Colonic mucosa (tissue), 4 donors: ENCODE measurements around the gene AMN. TPM values are rescaled to one million over a fixed set of nuclear protein-coding genes. Genes with fewer than 3 reads are reported as not detected.
"Not testable (repeated sequence)": the region's sequence is repeated elsewhere in the genome, so short reads cannot be mapped to it uniquely, and the experiment has no call there.

Source experiments
- DNase-seq: peaks from one replicate; pipeline ENCODE4 v3.0.0-alpha.2; 2020
- H3K27ac ChIP-seq: fragments of 200-600 bp; one replicate; pipeline ENCODE4 v1.8.0; 2021
- H3K27me3 ChIP-seq: fragments of 200-600 bp; one replicate; pipeline ENCODE4 v1.8.0; 2021
- H3K36me3 ChIP-seq: fragments of 200-600 bp; one replicate; pipeline ENCODE4 v1.8.0; 2021
- H3K4me1 ChIP-seq: fragments of 200-600 bp; one replicate; pipeline ENCODE4 v1.8.0; 2021; ENCODE audit warnings: mild to moderate bottlenecking
- H3K4me3 ChIP-seq: fragments of 200-600 bp; one replicate; pipeline ENCODE4 v1.8.0; 2021
- H3K9ac ChIP-seq, 2 donors: one replicate each; pipeline ENCODE4 v1.7.0; 2013; ENCODE audit warnings: control low read depth in 2 of 2, low read depth in 2 of 2, low read length in 2 of 2
- H3K9me3 ChIP-seq: fragments of 200-600 bp; one replicate; pipeline ENCODE4 v1.8.0; 2021
- intact Hi-C: fragments of 100-400 bp; cut with DNase I; formaldehyde crosslinking; loops from one replicate; pipeline ENCODE4 v1.14.1; 2022
- total RNA-seq, 2 donors: library from RNA; stranded (reverse); fragmentation: NEBNext Ultra II Directional in 1 of 2; extraction: Animal tissue kit (Norgen Biotek cat#: 25700) in 1 of 2; gene quantifications; one replicate each; pipeline ENCODE4 v1.2.1, GENCODE V29; 2021
- TF ChIP-seq, protein P1 (sequence below): fragments of 200-600 bp; IDR thresholded peaks from one replicate; pipeline ENCODE4 v1.8.0; 2022; ENCODE audit warnings: antibody characterized with exemption, mild to moderate bottlenecking
- donor health status: healthy.
- donor health status: DM: no; HTN: no; CAD: no.
- donor health status: DM: no; HTN: no; CAD: no.

Gene AMN
- total RNA-seq, 2 donors from 2014 or later: 186 to 239 TPM

DNA sequence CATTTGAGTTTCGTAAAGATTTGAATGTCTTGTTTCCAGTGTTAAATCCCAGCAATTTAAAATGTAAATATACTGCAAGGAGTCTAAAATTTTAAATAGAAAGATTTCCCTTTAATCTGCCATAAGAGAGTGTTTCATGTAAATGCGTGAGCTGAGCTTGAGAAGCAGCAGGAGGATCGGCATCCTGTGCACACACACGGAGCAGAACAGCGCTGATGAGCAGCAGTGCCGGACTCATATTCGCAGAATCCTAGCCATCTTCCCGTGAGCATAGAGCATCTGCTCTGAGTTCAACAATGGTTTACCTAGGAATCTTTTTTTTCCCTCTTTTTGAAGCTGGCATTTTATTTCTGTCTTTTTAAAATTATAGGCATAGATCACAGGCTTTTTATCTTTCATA, 29.8 kb upstream of the AMN start:
- TF ChIP-seq, protein P1, sequence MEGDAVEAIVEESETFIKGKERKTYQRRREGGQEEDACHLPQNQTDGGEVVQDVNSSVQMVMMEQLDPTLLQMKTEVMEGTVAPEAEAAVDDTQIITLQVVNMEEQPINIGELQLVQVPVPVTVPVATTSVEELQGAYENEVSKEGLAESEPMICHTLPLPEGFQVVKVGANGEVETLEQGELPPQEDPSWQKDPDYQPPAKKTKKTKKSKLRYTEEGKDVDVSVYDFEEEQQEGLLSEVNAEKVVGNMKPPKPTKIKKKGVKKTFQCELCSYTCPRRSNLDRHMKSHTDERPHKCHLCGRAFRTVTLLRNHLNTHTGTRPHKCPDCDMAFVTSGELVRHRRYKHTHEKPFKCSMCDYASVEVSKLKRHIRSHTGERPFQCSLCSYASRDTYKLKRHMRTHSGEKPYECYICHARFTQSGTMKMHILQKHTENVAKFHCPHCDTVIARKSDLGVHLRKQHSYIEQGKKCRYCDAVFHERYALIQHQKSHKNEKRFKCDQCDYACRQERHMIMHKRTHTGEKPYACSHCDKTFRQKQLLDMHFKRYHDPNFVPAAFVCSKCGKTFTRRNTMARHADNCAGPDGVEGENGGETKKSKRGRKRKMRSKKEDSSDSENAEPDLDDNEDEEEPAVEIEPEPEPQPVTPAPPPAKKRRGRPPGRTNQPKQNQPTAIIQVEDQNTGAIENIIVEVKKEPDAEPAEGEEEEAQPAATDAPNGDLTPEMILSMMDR: no peak
- Histone ChIP-seq H3K9ac (no peak overlapping the region), H3K27me3 (no peaks in the 10 kb centered on the region), H3K4me1 (no peaks in the 10 kb centered on the region), H3K36me3 (no peaks in the 10 kb centered on the region), H3K27ac (no peak overlapping the region), H3K4me3 (no peak overlapping the region), H3K9me3 (no peaks in the 10 kb centered on the region)
- intact Hi-C loops: no loop called here
- no peak for DNase-seq

DNA sequence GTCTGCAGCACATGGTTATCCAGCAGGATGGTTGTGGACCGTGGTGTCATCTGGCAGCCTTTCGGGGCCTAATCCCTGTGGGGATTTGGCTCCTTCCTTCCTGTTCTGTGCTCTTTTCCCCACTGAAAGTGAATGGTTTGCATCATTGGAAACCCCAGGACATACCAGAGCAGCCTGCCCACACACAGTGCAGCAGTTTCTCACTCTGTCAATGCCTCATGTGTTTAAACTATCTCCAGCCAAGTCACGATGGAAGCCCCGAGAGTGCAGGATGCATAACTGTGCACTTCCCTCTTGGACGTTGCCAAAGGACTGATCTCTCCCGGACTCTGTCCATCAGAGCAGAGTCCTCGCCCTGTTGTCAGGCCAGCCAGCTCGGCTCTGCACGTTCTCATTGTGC, 29.0 kb upstream of the AMN start:
- Histone ChIP-seq H3K27ac (no peak overlapping the region), H3K9ac (no peak overlapping the region), H3K36me3 (no peaks in the 10 kb centered on the region), H3K4me3 (no peak overlapping the region), H3K9me3 (no peaks in the 10 kb centered on the region), H3K4me1 (no peaks in the 10 kb centered on the region), H3K27me3 (no peaks in the 10 kb centered on the region)
- TF ChIP-seq, protein P1: no peak
- intact Hi-C loops: no loop called here
- DNase-seq: peak; percentile 54

DNA sequence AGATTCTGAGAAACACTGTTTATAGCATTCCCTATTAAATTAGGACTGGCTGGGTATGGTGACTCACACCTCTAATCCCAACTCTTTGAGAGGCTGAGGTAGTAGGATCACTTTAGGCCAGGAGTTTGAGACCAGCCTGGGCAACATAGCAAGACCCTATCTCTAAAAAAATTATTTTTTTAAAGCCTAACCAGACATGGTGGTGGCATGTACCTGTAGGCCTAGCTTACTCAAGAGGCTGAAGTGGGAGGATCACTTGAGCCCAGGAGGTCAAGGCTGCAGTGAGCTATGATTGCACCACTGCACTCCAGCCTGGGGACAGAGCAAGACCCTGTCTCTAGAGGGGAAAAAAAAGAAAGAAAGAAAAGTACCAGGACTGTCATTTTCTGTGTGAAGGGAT, 25.7 kb upstream of the AMN start:
- H3K27me3 ChIP-seq, H3K36me3 ChIP-seq, H3K9ac ChIP-seq, intact Hi-C loops, H3K4me3 ChIP-seq, H3K9me3 ChIP-seq, H3K27ac ChIP-seq, H3K4me1 ChIP-seq, DNase-seq: not testable (repeated sequence)

DNA sequence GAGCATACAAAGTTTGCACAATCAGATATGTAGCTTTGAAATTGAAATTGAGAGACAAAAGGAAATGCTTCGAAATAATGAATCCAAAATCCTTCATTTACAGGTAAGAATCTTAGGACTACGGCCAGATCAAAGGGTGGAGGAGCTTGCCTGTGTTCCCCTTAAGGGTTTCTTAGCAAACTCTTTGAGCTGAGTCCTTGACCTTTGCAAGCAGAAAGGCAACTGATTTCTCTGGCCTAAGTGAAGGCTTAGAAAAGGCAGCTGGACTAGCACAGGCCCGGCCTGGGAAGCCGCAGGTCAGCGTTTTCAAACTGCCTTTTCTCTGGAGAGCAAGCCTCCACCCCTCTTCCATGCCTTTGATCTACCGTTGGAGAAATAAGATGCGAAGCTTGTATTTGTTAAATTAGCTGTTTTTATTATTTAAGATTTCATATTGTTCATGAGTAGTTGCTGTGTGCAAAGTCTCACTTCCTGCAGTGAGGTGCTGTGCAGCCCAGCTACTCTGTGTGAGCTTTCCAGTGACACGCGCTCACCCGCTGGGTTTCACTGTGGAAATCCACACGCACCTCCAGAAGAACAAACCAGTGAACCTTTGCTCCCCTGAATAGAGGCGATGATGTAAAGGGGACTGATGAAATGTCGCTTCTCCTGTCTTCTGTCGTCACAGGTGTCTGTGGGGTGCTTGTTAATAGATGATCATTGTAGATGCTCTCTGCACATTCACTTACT, 25.0 kb upstream of the AMN start:
- DNase-seq: no peak
- H3K9ac ChIP-seq: no peak overlapping the region
- TF ChIP-seq, protein P1: no peak
- no peaks in the 10 kb centered on the region for H3K4me1 ChIP-seq
- intact Hi-C loops: no loop called here
- no peaks in the 10 kb centered on the region for H3K27me3 ChIP-seq
- H3K27ac ChIP-seq: no peak overlapping the region
- H3K36me3 ChIP-seq: no peaks in the 10 kb centered on the region
- no peak overlapping the region for H3K4me3 ChIP-seq
- no peaks in the 10 kb centered on the region for H3K9me3 ChIP-seq

DNA sequence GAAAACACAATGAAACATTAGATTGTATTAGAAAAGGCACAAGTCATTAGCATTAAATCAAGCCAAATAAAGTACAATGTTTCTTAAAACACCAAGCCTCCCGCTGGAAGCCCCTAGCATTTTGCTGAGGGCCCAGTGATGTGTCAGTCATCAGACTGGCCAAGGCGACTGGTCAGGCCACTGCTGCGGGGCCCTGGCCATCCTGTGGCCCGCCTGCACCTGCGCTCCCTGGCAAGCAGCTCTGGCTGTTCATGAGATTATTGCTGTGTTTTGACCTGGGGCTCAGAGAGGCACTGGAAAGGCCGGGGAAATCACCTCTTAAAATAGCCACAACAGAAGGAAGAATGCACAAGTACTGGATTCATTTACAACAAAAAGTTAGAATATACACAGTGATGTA, 24.2 kb upstream of the AMN start:
- Histone ChIP-seq H3K27ac (no peak overlapping the region), H3K4me3 (no peak overlapping the region), H3K36me3 (peaks cover 4% of the 10 kb centered on the region), H3K9ac (no peak overlapping the region), H3K4me1 (no peaks in the 10 kb centered on the region), H3K9me3 (no peaks in the 10 kb centered on the region), H3K27me3 (no peaks in the 10 kb centered on the region)
- no peak for DNase-seq
- intact Hi-C loops: no loop called here
- TF ChIP-seq, protein P1: no peak

DNA sequence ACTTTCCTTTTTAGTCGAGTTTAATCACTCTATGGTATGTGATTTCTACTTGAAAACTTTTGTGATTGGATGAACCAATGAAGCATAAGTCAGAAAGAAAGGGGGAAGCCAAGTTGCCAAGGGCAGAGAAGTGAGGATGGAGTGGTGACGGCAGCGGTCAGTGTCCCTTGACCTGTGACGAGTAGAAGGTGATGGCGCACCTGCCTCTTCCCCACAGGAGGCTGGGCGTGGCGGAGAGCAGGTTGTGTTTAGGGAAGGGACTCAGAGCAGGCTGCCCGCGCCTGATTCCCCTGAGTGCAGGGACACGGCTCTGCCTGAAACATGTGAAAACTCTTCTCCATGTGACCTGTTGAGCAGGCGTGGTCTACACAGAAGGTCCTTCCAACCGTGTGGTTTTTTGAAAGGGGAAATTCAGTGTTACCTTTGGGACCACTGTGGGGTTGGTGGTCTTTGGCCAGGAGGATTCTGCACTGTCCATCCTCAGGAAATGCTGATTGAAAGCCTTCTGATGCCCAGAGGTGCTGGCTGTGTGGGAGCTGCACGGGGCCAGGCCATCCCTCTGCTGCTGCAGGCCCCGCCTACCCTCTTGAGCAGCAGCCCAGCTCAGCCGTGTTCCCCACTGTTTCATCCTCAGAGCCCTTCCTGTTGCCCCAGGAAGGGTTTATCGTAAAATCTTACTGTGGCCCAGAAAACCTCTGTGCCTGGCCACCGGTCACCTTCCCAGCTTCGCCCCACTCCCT, 23.5 kb upstream of the AMN start:
- intact Hi-C loops: no loop called here
- no peak for DNase-seq
- Histone ChIP-seq H3K4me3 (no peak overlapping the region), H3K27me3 (no peaks in the 10 kb centered on the region), H3K4me1 (no peaks in the 10 kb centered on the region), H3K27ac (no peak overlapping the region), H3K36me3 (peaks cover 8% of the 10 kb centered on the region), H3K9me3 (no peaks in the 10 kb centered on the region), H3K9ac (no peak overlapping the region)
- TF ChIP-seq, protein P1: no peak
